Endodermal cell (in vitro differentiated cells): ENCODE data around the gene RGS17. TPM values are rescaled to one million over a fixed set of nuclear protein-coding genes. Genes with fewer than 3 reads are reported as not detected.

Source experiments
- DNase-seq: peaks from one replicate; pipeline ENCODE4 v3.0.0-alpha.2; 2017
- H3K27ac ChIP-seq: 2 replicates; pipeline ENCODE4 v1.5.1; 2013; ENCODE audit warnings: mild to moderate bottlenecking, low read depth, low read length, moderate library complexity
- H3K27me3 ChIP-seq: 2 replicates; pipeline ENCODE4 v1.6.1; 2013; ENCODE audit warnings: mild to moderate bottlenecking, low read length, moderate library complexity; ENCODE audit not compliant: insufficient read depth, control insufficient read depth, poor library complexity, severe bottlenecking
- H3K36me3 ChIP-seq: 2 replicates; pipeline ENCODE4 v1.7.0; 2013; ENCODE audit warnings: mild to moderate bottlenecking, low read length, moderate library complexity; ENCODE audit not compliant: control insufficient read depth, insufficient read depth
- H3K4me1 ChIP-seq: one replicate; pipeline ENCODE4 v1.7.0; 2013; ENCODE audit warnings: low read length; ENCODE audit not compliant: control insufficient read depth, insufficient read depth
- H3K4me3 ChIP-seq: 2 replicates; pipeline ENCODE4 v1.5.1; 2013; ENCODE audit warnings: mild to moderate bottlenecking, low read length, moderate library complexity
- H3K9ac ChIP-seq: 2 replicates; pipeline ENCODE4 v1.6.1; 2013; ENCODE audit warnings: mild to moderate bottlenecking, low read length, moderate library complexity; ENCODE audit not compliant: poor library complexity, severe bottlenecking; ENCODE audit errors: extremely low read depth
- H3K9me3 ChIP-seq: 2 replicates; pipeline ENCODE4 v1.6.1; 2013; ENCODE audit warnings: mild to moderate bottlenecking, low read length, moderate library complexity; ENCODE audit not compliant: control insufficient read depth
- H3K27ac Mint-ChIP-seq: 2 replicates; pipeline ENCODE4 v1.8.0; 2020; ENCODE audit warnings: mixed read lengths
- H3K27me3 Mint-ChIP-seq: 2 replicates; pipeline ENCODE4 v1.8.0; 2021; ENCODE audit warnings: mild to moderate bottlenecking, mixed read lengths; ENCODE audit not compliant: insufficient read depth
- H3K36me3 Mint-ChIP-seq: 2 replicates; pipeline ENCODE4 v1.8.0; 2020; ENCODE audit warnings: low read depth, mixed read lengths
- H3K4me1 Mint-ChIP-seq: 2 replicates; pipeline ENCODE4 v1.8.0; 2020; ENCODE audit warnings: mixed read lengths
- H3K4me3 Mint-ChIP-seq: 2 replicates; pipeline ENCODE4 v1.8.0; 2020; ENCODE audit warnings: mild to moderate bottlenecking, moderate library complexity, mixed read lengths
- H3K9me3 Mint-ChIP-seq: 2 replicates; pipeline ENCODE4 v1.8.0; 2020; ENCODE audit warnings: mild to moderate bottlenecking, mixed read lengths
- CTCF ChIP-seq: fragments of 200-600 bp; sonication (generic); conservative IDR thresholded peaks from 2 replicates; pipeline ENCODE4 v1.5.0; 2021; ENCODE audit warnings: antibody characterized with exemption, mild to moderate bottlenecking
- WGBS, 2 experiments: methylation state at CpG; one replicate each; pipeline versions ENCODE4 v1.1.5 to v1.1.7; 2013; ENCODE audit warnings: missing lambda C conversion rate in 2 of 2, mixed read lengths in 1 of 2; ENCODE audit not compliant: insufficient coverage in 1 of 2, insufficient read length in 1 of 2; 5-methylcytosine and 5-hydroxymethylcytosine counted together
- total RNA-seq, 2 donors: library from RNA; stranded (reverse); fragmentation: NEBNext Ultra II Directional in 1 of 2; extraction: Animal tissue kit (Norgen Biotek cat#: 25700) in 1 of 2; gene quantifications; 2 replicates in 1 of 2; 3 replicates in 1 of 2; pipeline ENCODE4 v1.2.1, GENCODE V29; 2021

The RGS17 gene
- total RNA-seq, 2 donors from 2014 or later = 1.7 to 3.2 TPM

DNA sequence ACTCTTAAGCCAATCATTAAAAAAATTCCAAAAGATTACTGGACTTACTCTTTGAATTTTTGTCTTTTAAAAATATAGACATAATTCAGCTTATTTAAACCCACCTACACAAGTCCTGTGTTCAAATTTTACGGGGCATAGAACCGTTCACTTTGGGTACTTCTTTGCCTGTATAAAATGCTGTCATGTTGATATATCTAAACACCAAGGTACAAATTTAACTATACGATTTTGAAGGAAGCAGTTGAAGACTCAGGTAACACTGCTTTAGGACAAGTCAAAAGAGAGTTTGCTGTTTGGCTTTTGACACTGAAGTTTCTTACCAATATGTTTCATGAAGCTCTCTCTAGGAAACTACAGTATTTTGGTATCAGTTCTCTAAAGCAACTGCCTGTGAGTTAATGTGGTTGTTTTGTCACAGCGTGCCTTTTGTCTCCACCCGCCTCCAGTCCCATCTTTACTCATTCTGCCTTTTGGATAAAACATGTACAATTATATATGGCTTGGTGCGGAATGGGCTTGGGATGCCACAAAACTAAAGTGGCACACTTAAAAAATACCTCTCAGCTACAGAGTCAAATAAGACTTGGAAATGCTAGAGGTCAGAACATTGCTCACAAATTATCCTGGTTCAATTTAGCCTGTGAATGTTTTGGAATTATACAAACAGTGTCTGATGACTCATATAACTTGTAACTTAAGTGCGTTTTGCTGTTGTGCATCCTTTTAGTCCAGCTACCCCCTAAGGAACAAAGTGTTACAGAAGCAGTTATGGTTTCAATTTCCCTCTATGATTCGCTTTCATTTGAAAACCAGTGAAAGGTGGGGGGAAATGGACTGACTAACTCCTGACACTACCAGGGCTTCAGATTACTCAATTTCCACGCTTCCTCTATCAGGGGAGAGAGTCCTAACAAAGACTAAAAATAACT lies 38.7 kb downstream of the RGS17 start:
- Mint-ChIP-seq H3K27me3 (no peaks in the 10 kb centered on the region), H3K9me3 (no peaks in the 10 kb centered on the region), H3K4me1 (no peaks in the 10 kb centered on the region), H3K27ac (no peak overlapping the region), H3K4me3 (no peak overlapping the region), H3K36me3 (no peaks in the 10 kb centered on the region)
- TF ChIP-seq CTCF = no peak
- Histone ChIP-seq H3K27me3 (no peaks in the 10 kb centered on the region), H3K36me3 (no peaks in the 10 kb centered on the region), H3K4me1 (no peaks in the 10 kb centered on the region), H3K4me3 (no peak overlapping the region), H3K9me3 (no peaks in the 10 kb centered on the region), H3K9ac (no peak overlapping the region), H3K27ac (no peak overlapping the region)
- 96 to 100% methylated on average over 1 to 7 of the region's 9 CpGs for WGBS, 2 experiments
- DNase-seq = no peak

GRCh38 chr6:153090241-153090930 lies 40.7 kb downstream of the RGS17 start:
- Histone ChIP-seq H3K27ac (no peak overlapping the region), H3K9ac (no peak overlapping the region), H3K9me3 (no peaks in the 10 kb centered on the region), H3K27me3 (no peaks in the 10 kb centered on the region), H3K4me1 (no peaks in the 10 kb centered on the region), H3K36me3 (no peaks in the 10 kb centered on the region), H3K4me3 (no peak overlapping the region)
- H3K4me3 Mint-ChIP-seq = no peak overlapping the region
- no peak overlapping the region for H3K27ac Mint-ChIP-seq
- H3K9me3 Mint-ChIP-seq = no peaks in the 10 kb centered on the region
- H3K36me3 Mint-ChIP-seq = no peaks in the 10 kb centered on the region
- H3K27me3 Mint-ChIP-seq = no peaks in the 10 kb centered on the region
- 89 to 100% methylated on average over 1 to 8 of the region's 8 CpGs for WGBS, 2 experiments
- TF ChIP-seq CTCF = no peak
- no peak for DNase-seq
- H3K4me1 Mint-ChIP-seq = no peaks in the 10 kb centered on the region

- H3K36me3 ChIP-seq = no peaks in the 10 kb centered on the region
- H3K36me3 Mint-ChIP-seq = no peaks in the 10 kb centered on the region
- 83% methylated on average over 1 to 3 of the region's 3 CpGs for WGBS, 2 experiments
- no peaks in the 10 kb centered on the region for H3K27me3 ChIP-seq
- H3K4me3 Mint-ChIP-seq = no peak overlapping the region
- H3K4me1 ChIP-seq = no peaks in the 10 kb centered on the region
- TF ChIP-seq CTCF = no peak
- no peak overlapping the region for H3K9ac ChIP-seq
- H3K4me1 Mint-ChIP-seq = no peaks in the 10 kb centered on the region
- no peak for DNase-seq
- no peaks in the 10 kb centered on the region for H3K9me3 Mint-ChIP-seq
- no peak overlapping the region for H3K4me3 ChIP-seq
- H3K9me3 ChIP-seq = no peaks in the 10 kb centered on the region
- no peak overlapping the region for H3K27ac Mint-ChIP-seq
- no peak overlapping the region for H3K27ac ChIP-seq
- H3K27me3 Mint-ChIP-seq = no peaks in the 10 kb centered on the region
These were observed 42.3 kb downstream of the RGS17 start for GRCh38 chr6:153088796-153089195.
